HepG2 (cell line): ENCODE measurements around the gene IRF2. TPM values are rescaled to one million over a fixed set of nuclear protein-coding genes. Genes with fewer than 3 reads are reported as not detected.

Experiments
- CREM ChIP-seq, 2 experiments: sonication (generic) in 1 of 2; formaldehyde crosslinking in 1 of 2; IDR thresholded peaks; 2 replicates each; pipeline versions ENCODE4 v1.4.0 to v1.6.1; 2016 to 2020; ENCODE audit warnings: antibody characterized with exemption in 1 of 2, mild to moderate bottlenecking in 1 of 2, missing genetic modification reagents in 1 of 2
- HNF4A ChIP-seq: sonication (generic); formaldehyde crosslinking; IDR thresholded peaks from 2 replicates; pipeline ENCODE4 v1.4.0; 2020; ENCODE audit warnings: missing genetic modification reagents
- IKZF4 ChIP-seq: sonication (generic); formaldehyde crosslinking; IDR thresholded peaks from 2 replicates; pipeline ENCODE4 v1.5.1; 2020; ENCODE audit warnings: borderline replicate concordance, mild to moderate bottlenecking, low read depth, missing genetic modification reagents; ENCODE audit errors: not compliant biosample characterization
- MAFK ChIP-seq, 2 experiments: IDR thresholded peaks in 1 of 2; conservative IDR thresholded peaks in 1 of 2; 2 replicates each; pipeline ENCODE4 v1.6.1; 2011; ENCODE audit warnings: improper control_type of control experiment in 2 of 2, low read length in 2 of 2
- MIER3 ChIP-seq: IDR thresholded peaks from 2 replicates; pipeline ENCODE4 v1.6.1; 2016; ENCODE audit warnings: missing compliant biosample characterization, borderline replicate concordance
- MLLT10 ChIP-seq: sonication (generic); formaldehyde crosslinking; IDR thresholded peaks from 2 replicates; pipeline ENCODE4 v1.4.0; 2020; ENCODE audit warnings: missing genetic modification reagents
- NCOA2 ChIP-seq: sonication (generic); formaldehyde crosslinking; IDR thresholded peaks from 2 replicates; pipeline ENCODE4 v1.8.0; 2022; ENCODE audit warnings: inconsistent platforms
- SOX6 ChIP-seq, 2 experiments: fragments of 450-650 bp in 1 of 2; sonication (generic) in 1 of 2; formaldehyde crosslinking in 1 of 2; IDR thresholded peaks; 2 replicates each; pipeline versions ENCODE4 v1.4.0 to v1.6.1; 2017 to 2020; ENCODE audit warnings: antibody characterized with exemption in 1 of 2, mild to moderate bottlenecking in 1 of 2, missing genetic modification reagents in 1 of 2
- STAT5B ChIP-seq: sonication (generic); formaldehyde crosslinking; IDR thresholded peaks from 2 replicates; pipeline ENCODE4 v1.4.0; 2020; ENCODE audit warnings: missing genetic modification reagents
- SYNCRIP ChIP-seq: fragments of 200-400 bp; formaldehyde crosslinking; IDR thresholded peaks from 2 replicates; pipeline ENCODE4 v1.6.1; 2018; ENCODE audit warnings: mild to moderate bottlenecking, low read depth, low read length; ENCODE audit not compliant: insufficient read depth
- TBL1XR1 ChIP-seq: fragments of 150-350 bp; IDR thresholded peaks from 2 replicates; pipeline ENCODE4 v1.6.1; 2014; ENCODE audit warnings: borderline replicate concordance, low read length; ENCODE audit not compliant: partially characterized antibody
- TP53 ChIP-seq: sonication (generic); formaldehyde crosslinking; conservative IDR thresholded peaks from 2 replicates; pipeline ENCODE4 v1.4.0; 2020; ENCODE audit warnings: missing genetic modification reagents
- ZNF12 ChIP-seq: sonication (generic); formaldehyde crosslinking; IDR thresholded peaks from 2 replicates; pipeline ENCODE4 v1.5.0; 2020; ENCODE audit warnings: missing genetic modification reagents
- ZNF143 ChIP-seq: sonication (generic); formaldehyde crosslinking; IDR thresholded peaks from 2 replicates; pipeline ENCODE4 v1.4.0; 2020; ENCODE audit warnings: missing genetic modification reagents
- polyA plus RNA-seq, 8 experiments: library from polyadenylated mRNA; depleted of rRNA in 3 of 8; stranded (reverse) in 7 of 8; unstranded in 1 of 8; fragments of >200 nt; fragmentation: Illumina TruSeq in 4 of 8; extraction: Trizol in 4 of 8; gene quantifications; 2 replicates each; pipeline versions ENCODE4 v1.2.1 to v1.2.3, GENCODE V29; 2011 to 2016; ENCODE audit warnings: low read depth in 4 of 8, missing spikeins in 1 of 8, mixed read lengths in 1 of 8; ENCODE audit not compliant: insufficient read depth in 1 of 8
- total RNA-seq, 5 experiments: library from RNA; depleted of rRNA; stranded (reverse); fragments of >200 nt; fragmentation: Illumina TruSeq; extraction: Trizol; gene quantifications; 2 replicates each; pipeline ENCODE4 v1.2.3, GENCODE V29; 2016; ENCODE audit warnings: low read depth in 1 of 5
- TF ChIP-seq, protein P1 (sequence below): sonication (generic); formaldehyde crosslinking; IDR thresholded peaks from 2 replicates; pipeline ENCODE4 v1.4.0; 2020; ENCODE audit warnings: mild to moderate bottlenecking, missing genetic modification reagents, borderline replicate concordance
- TF ChIP-seq, protein P2 (sequence below): sonication (generic); formaldehyde crosslinking; IDR thresholded peaks from 2 replicates; pipeline ENCODE4 v1.5.1; 2020; ENCODE audit warnings: mild to moderate bottlenecking, missing genetic modification reagents, borderline replicate concordance

Gene IRF2
- total and polyA plus RNA-seq, 2 of the 13 experiments (the other 11 are each of a cell fraction or from before 2014, with no cell fraction given), result 15.5 to 28.8 TPM

DNA sequence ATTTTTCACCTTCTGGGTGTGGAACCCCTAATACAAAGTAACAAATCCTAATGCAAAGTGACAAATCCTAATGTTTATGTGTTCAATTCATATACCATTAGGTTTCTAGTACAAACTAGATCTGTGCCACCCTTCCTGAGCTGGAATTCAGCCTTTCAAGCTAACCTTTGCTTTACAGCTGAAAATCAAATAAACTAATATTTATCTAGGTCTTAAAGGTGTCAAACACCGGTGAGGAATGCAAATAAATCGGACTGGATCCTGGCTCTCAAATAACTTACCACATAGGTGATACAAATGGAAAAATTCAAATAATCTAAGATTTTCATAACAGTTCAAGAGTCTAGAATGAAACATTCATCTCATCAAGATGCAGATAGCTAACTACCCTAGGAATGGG, 11.6 kb downstream of the IRF2 start (continued):
- peak; percentile 22; the same call in 1 of the 2 replicates for TF ChIP-seq CREM (IDR thresholded peaks at IDR 0.05)
- no peak for TF ChIP-seq CREM (CRISPR knock-in tag; IDR thresholded peaks at IDR 0.05)
- no peak for TF ChIP-seq TP53 (CRISPR knock-in tag)
- TF ChIP-seq ZNF143 (CRISPR knock-in tag), result no peak
- TF ChIP-seq ZNF12 (CRISPR knock-in tag), result no peak
- TF ChIP-seq SOX6 (IDR thresholded peaks at IDR 0.05), result no peak
- TF ChIP-seq SOX6 (CRISPR knock-in tag; IDR thresholded peaks at IDR 0.05), result peak; percentile 41; the same call in 1 of the 2 replicates
- no peak for TF ChIP-seq IKZF4 (CRISPR knock-in tag)
- TF ChIP-seq SYNCRIP, result no peak
- TF ChIP-seq TBL1XR1, result peak; percentile 57
- TF ChIP-seq HNF4A (CRISPR knock-in tag), result peak; percentile 33; the same call in 1 of the 2 replicates
- no peak for TF ChIP-seq MLLT10 (CRISPR knock-in tag)
- no peak for TF ChIP-seq STAT5B (CRISPR knock-in tag)
- 0 out of 2 replicates have a peak, but pooled peaks have one; percentile 28 for TF ChIP-seq MIER3 (CRISPR knock-in tag)
- TF ChIP-seq, protein P1, sequence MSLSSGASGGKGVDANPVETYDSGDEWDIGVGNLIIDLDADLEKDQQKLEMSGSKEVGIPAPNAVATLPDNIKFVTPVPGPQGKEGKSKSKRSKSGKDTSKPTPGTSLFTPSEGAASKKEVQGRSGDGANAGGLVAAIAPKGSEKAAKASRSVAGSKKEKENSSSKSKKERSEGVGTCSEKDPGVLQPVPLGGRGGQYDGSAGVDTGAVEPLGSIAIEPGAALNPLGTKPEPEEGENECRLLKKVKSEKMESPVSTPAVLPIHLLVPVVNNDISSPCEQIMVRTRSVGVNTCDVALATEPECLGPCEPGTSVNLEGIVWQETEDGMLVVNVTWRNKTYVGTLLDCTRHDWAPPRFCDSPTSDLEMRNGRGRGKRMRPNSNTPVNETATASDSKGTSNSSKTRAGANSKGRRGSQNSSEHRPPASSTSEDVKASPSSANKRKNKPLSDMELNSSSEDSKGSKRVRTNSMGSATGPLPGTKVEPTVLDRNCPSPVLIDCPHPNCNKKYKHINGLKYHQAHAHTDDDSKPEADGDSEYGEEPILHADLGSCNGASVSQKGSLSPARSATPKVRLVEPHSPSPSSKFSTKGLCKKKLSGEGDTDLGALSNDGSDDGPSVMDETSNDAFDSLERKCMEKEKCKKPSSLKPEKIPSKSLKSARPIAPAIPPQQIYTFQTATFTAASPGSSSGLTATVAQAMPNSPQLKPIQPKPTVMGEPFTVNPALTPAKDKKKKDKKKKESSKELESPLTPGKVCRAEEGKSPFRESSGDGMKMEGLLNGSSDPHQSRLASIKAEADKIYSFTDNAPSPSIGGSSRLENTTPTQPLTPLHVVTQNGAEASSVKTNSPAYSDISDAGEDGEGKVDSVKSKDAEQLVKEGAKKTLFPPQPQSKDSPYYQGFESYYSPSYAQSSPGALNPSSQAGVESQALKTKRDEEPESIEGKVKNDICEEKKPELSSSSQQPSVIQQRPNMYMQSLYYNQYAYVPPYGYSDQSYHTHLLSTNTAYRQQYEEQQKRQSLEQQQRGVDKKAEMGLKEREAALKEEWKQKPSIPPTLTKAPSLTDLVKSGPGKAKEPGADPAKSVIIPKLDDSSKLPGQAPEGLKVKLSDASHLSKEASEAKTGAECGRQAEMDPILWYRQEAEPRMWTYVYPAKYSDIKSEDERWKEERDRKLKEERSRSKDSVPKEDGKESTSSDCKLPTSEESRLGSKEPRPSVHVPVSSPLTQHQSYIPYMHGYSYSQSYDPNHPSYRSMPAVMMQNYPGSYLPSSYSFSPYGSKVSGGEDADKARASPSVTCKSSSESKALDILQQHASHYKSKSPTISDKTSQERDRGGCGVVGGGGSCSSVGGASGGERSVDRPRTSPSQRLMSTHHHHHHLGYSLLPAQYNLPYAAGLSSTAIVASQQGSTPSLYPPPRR, result peak; percentile 92
- TF ChIP-seq, protein P2, sequence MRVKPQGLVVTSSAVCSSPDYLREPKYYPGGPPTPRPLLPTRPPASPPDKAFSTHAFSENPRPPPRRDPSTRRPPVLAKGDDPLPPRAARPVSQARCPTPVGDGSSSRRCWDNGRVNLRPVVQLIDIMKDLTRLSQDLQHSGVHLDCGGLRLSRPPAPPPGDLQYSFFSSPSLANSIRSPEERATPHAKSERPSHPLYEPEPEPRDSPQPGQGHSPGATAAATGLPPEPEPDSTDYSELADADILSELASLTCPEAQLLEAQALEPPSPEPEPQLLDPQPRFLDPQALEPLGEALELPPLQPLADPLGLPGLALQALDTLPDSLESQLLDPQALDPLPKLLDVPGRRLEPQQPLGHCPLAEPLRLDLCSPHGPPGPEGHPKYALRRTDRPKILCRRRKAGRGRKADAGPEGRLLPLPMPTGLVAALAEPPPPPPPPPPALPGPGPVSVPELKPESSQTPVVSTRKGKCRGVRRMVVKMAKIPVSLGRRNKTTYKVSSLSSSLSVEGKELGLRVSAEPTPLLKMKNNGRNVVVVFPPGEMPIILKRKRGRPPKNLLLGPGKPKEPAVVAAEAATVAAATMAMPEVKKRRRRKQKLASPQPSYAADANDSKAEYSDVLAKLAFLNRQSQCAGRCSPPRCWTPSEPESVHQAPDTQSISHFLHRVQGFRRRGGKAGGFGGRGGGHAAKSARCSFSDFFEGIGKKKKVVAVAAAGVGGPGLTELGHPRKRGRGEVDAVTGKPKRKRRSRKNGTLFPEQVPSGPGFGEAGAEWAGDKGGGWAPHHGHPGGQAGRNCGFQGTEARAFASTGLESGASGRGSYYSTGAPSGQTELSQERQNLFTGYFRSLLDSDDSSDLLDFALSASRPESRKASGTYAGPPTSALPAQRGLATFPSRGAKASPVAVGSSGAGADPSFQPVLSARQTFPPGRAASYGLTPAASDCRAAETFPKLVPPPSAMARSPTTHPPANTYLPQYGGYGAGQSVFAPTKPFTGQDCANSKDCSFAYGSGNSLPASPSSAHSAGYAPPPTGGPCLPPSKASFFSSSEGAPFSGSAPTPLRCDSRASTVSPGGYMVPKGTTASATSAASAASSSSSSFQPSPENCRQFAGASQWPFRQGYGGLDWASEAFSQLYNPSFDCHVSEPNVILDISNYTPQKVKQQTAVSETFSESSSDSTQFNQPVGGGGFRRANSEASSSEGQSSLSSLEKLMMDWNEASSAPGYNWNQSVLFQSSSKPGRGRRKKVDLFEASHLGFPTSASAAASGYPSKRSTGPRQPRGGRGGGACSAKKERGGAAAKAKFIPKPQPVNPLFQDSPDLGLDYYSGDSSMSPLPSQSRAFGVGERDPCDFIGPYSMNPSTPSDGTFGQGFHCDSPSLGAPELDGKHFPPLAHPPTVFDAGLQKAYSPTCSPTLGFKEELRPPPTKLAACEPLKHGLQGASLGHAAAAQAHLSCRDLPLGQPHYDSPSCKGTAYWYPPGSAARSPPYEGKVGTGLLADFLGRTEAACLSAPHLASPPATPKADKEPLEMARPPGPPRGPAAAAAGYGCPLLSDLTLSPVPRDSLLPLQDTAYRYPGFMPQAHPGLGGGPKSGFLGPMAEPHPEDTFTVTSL (CRISPR knock-in tag), result peak; percentile 83; the same call in 1 of the 2 replicates
- no peak for TF ChIP-seq MAFK (conservative IDR thresholded peaks at IDR 0.05 in 1 of 2, IDR thresholded peaks at IDR 0.05 in 1 of 2; ENCODE audit: low read length in 2 of 2)
- 0 out of 2 replicates have a peak, but pooled peaks have one; percentile 33 for TF ChIP-seq NCOA2 (CRISPR knock-in tag)
